ENCODE measurements around the gene ZNF346. TPM values are rescaled to one million over a fixed set of nuclear protein-coding genes. Genes with fewer than 3 reads are reported as not detected.
A peak's percentile ranks its signal among the peaks of the same experiment; 100 is the strongest.

Gene ZNF346
- total RNA-seq, 6 donors from 2014 or later, result 9.3 to 31.4 (median 16.8) TPM

GRCh38 chr5:177117441-177118045 is 95.0 kb downstream of the ZNF346 start:
- Histone ChIP-seq H3K27ac (peak overlapping the region in 1 of 4 donors; percentile 69), H3K36me3 (no peaks in the 10 kb centered on the region), H3K4me3 (no peak overlapping the region), H3K27me3 (no peaks in the 10 kb centered on the region), H3K9me3 (no peaks in the 10 kb centered on the region), H3K4me1 (peaks cover 14 to 29% (median 17%) of the 10 kb centered on the region in 4 donors)
- ATAC-seq (ENCODE audit: low FRiP score in 2 of 2) (no peak), DNase-seq (peak in 1 of 2 donors; percentile 60)
- WGBS, 2 donors, result 96 to 98% methylated on average over 30 of the region's 30 CpGs
- TF ChIP-seq POLR2AphosphoS5 (IDR thresholded peaks at IDR 0.05) (no peak), POLR2A (IDR thresholded peaks at IDR 0.05) (no peak), EP300 (IDR thresholded peaks at IDR 0.05) (no peak), CTCF (IDR thresholded peaks at IDR 0.05) (no peak)

- WGBS, 2 donors, result 94 to 96% methylated on average over 5 of the region's 5 CpGs
- no peak for DNase-seq
- H3K36me3 ChIP-seq, result no peaks in the 10 kb centered on the region
- no peak for TF ChIP-seq POLR2AphosphoS5 (IDR thresholded peaks at IDR 0.05)
- no peak for TF ChIP-seq EP300 (IDR thresholded peaks at IDR 0.05)
- no peak for TF ChIP-seq POLR2A (IDR thresholded peaks at IDR 0.05)
- TF ChIP-seq CTCF (IDR thresholded peaks at IDR 0.05), result no peak
- H3K27ac ChIP-seq, result no peak overlapping the region
- H3K27me3 ChIP-seq, result no peaks in the 10 kb centered on the region
- H3K4me3 ChIP-seq, result no peak overlapping the region
- no peak for ATAC-seq (ENCODE audit: low FRiP score in 2 of 2)
- no peaks in the 10 kb centered on the region for H3K4me1 ChIP-seq
- no peaks in the 10 kb centered on the region for H3K9me3 ChIP-seq
Measured at GRCh38 chr5:177122566-177122965, 100.1 kb downstream of the ZNF346 start.

- Histone ChIP-seq H3K4me1 (peaks cover 0 to 9% (median 2%) of the 10 kb centered on the region in 4 donors), H3K27me3 (no peaks in the 10 kb centered on the region), H3K9me3 (no peaks in the 10 kb centered on the region), H3K36me3 (no peaks in the 10 kb centered on the region), H3K4me3 (no peak overlapping the region), H3K27ac (no peak overlapping the region)
- WGBS, 2 donors, result 86 to 87% methylated on average over 15 of the region's 15 CpGs
- TF ChIP-seq EP300 (IDR thresholded peaks at IDR 0.05) (no peak), CTCF (IDR thresholded peaks at IDR 0.05) (no peak)
- DNase-seq (no peak), ATAC-seq (ENCODE audit: low FRiP score in 2 of 2) (no peak)
Measured at GRCh38 chr5:177123789-177124485, 101.4 kb downstream of the ZNF346 start.

GRCh38 chr5:177124486-177124991 is 102.0 kb downstream of the ZNF346 start:
- Histone ChIP-seq H3K36me3 (no peaks in the 10 kb centered on the region), H3K27me3 (no peaks in the 10 kb centered on the region), H3K4me3 (no peak overlapping the region), H3K27ac (no peak overlapping the region), H3K4me1 (peaks cover 0 to 12% (median 3%) of the 10 kb centered on the region in 4 donors), H3K9me3 (no peaks in the 10 kb centered on the region)
- ATAC-seq (ENCODE audit: low FRiP score in 2 of 2), result no peak
- WGBS, 2 donors, result 84% methylated on average over 4 of the region's 4 CpGs
- TF ChIP-seq EP300 (IDR thresholded peaks at IDR 0.05), result no peak
- TF ChIP-seq CTCF (IDR thresholded peaks at IDR 0.05), result no peak
- no peak for TF ChIP-seq POLR2AphosphoS5 (IDR thresholded peaks at IDR 0.05)
- no peak for TF ChIP-seq POLR2A (IDR thresholded peaks at IDR 0.05)
- no peak for DNase-seq

Measured in upper lobe of left lung (tissue), 6 donors.